ENCODE results near the gene CAMK2A.

- no peak for TF ChIP-seq REST (IDR thresholded peaks at IDR 0.05)
- TF ChIP-seq E2F6 (IDR thresholded peaks at IDR 0.05; ENCODE audit: borderline replicate concordance, low read depth): no peak
- TF ChIP-seq RAD21 (conservative IDR thresholded peaks at IDR 0.05 in 1 of 2, IDR thresholded peaks at IDR 0.05 in 1 of 2): no peak
- no peak for TF ChIP-seq POLR2AphosphoS2 (conservative IDR thresholded peaks at IDR 0.05; ENCODE audit: low read length)
- TF ChIP-seq SMC3 (IDR thresholded peaks at IDR 0.05): no peak
- TF ChIP-seq ZFP36 (IDR thresholded peaks at IDR 0.05; ENCODE audit: borderline replicate concordance, partially characterized antibody): no peak
- TF ChIP-seq CTCF (IDR thresholded peaks at IDR 0.05): no peak
- no peak for TF ChIP-seq SREBF2 (IDR thresholded peaks at IDR 0.05)
These were observed 25.7 kb upstream of the CAMK2A start for GRCh38 chr5:150315245-150315644.

All from A549 (cell line).